NCI-H2196 treated with DMSO at 0.1 percent for 48 hours (cell line): ENCODE data around the gene RNFT2.

Experiments used
- DNase-seq: peaks from one replicate; lab custom pipeline; 2025; ENCODE audit not compliant: unreplicated experiment; lab: John Stamatoyannopoulos, UW

Gene RNFT2

DNA sequence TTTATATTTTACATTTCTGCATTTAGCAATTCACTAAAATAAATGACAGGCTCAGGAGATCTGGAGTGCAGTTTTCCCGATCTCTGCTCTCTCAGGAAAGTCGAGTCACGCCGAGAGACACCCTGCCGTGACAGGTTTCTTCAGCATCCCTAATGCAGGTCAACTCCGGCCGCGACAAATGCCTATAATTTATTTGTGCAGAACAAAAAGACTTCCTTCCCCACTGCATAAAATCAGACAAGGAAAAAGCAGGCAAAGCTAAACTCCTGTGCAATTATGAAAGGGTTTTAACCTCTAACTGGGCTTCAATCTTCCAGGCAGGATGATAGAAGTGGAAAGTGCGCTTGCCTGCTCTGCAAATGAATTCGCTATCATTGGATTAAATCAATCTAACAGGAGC is 28.3 kb upstream of the RNFT2 start:
- no peak for DNase-seq

DNA sequence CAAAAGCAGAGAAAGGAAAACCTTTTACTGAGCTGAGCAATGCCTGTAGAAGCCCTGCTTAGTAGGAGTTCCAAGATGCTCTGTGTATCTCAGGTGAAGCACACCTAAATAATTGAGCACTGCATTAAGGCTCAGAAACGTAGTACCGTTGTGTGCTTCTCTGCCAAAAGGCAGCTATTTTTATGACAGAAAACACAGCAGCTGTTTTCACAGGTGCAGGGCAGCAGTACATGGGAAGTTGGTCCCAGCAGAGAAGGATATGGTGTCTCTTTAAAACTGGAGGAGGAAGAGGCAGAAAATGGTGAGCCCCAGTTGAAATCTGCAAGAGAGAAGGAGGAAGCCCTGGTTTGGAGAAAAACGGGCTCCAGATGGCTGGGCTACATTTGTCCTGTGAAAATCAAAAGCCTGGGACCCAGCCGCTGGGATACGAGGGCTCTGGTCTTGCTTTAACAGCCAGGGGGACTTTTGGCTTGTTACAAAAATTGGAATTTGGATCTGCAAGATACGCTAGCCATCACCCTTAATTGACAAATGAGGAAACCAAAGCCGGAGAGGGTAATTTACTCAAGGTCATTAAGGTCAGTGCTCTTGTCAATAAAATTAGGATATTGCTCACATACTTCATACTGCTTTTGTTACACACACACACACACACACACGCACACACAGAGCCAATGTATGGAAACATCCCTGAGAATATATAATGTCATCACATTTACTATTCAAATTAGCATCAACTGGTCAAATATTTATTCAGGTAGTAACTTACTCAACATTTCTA is 27.6 kb upstream of the RNFT2 start:
- no peak for DNase-seq

DNA sequence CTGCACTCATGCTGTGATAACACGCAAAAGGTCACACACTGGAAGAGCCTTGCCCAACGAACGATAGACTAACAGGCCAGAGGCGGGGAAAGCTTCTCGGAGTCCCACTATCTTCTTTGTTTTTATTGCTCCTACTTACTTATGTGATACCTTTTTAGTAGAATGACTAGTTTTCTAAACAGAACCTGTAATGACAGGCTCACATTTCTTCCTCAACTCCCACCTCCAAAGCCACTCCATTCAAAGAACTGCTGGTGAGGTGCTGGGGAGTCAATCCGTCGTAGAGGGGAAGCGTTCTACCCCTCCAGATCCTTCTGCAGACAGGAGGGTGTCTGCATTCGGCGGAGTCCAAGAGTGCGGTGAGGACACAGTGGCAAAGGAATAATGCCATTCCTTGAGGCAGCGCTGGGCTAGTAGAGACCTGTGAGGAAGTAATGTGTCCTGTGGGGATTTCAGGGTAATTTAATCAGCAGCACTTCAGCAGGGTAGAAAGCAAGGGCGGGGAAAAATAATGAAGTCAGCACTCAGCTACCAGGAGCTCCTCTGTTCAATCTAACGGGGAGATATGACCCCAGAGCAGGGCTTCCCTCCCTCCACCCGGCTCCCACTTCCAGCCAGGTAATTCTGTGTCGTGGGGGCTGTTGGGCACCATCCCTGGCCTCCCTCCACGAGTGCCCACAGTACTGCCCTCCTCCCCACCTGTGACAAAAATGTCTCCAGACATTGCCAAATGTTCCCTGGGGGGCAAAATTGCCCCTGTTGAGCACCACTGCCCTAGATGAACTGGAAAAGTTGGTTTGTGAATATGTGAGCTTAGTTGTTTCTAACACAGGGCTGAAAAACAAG is 25.4 kb upstream of the RNFT2 start:
- no peak for DNase-seq

DNA sequence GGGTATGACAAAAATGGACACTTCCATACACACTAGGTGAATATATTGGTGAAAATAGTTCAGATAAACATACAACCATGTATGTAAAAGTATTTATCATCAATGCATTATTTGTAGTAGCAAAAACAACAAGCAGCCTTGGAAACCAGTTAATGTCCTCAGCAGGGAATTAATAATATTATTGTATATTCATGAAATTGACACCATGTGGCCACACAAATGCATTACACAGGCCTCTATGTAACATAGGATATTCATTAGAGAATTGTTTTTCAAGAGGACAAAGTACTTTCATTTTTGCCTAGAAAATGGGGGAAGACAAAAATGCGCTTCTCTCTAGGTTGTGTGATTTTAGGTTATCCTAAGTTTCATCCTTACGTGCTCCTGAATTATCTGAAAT is 24.6 kb upstream of the RNFT2 start:
- DNase-seq = no peak

DNA sequence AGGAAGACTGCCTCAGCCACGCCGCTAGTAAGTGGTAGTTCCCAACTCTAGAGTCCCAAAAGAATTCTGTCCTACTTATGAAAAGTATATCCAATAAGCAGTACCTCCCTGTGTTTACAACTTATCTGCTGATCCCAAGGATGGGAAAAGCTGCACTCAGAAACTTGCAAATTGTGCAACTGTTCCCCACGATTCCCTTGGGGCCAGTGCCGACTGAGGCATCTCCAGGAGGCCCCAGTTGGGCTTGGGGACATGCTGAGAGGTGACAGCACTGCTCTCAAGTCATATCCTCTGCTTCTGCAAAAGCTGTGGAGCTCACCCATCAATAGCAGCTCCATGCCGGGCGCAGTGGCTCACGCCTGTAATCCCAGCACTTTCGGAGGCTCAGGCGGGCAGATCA is 23.9 kb upstream of the RNFT2 start:
- DNase-seq = no peak

DNA sequence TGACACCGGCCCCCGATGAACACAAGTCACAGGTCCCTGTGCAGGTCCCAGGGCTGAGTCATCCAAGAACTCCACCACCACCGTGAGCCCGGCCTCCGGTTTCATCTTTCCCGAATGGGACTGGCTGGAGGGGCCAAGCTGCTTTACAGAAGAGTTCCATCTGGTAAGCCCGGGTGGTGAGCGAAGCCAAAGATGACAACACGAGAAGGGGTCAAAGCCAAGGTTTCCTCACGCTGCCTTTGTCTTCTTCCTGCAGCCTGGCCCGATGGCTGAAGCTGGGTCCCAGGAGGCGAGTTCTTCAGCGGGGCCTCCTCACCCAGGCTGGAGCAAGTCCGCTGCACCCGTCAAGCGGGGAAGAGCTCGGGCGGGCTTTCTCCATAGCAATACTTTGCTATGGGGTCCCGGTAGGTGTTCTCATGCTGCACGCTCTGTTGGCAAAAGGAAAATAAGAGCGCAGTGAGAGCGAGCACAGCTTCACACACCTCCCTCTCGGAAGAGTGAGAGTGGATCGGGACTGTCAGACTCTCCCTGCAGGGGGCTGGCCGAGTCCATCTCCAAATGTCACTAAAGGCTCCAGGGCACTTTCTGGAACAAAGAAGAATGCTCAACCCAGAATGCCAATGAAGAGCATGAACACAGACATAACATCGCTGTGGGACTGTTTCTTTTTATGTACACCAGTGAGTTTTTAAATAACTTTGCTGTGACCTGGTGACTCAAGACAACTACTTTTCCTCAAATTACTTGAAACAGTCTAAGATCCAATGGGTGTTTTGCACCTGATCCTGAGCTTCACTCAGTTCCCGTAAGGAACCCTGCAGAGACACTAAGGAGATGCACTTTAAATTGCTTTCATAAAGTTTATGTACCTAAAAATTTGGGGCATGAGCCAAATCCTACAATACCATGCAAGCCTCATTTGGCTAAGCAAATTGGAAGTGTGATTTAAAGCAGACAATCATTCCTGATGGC is 20.4 kb upstream of the RNFT2 start:
- no peak for DNase-seq

DNA sequence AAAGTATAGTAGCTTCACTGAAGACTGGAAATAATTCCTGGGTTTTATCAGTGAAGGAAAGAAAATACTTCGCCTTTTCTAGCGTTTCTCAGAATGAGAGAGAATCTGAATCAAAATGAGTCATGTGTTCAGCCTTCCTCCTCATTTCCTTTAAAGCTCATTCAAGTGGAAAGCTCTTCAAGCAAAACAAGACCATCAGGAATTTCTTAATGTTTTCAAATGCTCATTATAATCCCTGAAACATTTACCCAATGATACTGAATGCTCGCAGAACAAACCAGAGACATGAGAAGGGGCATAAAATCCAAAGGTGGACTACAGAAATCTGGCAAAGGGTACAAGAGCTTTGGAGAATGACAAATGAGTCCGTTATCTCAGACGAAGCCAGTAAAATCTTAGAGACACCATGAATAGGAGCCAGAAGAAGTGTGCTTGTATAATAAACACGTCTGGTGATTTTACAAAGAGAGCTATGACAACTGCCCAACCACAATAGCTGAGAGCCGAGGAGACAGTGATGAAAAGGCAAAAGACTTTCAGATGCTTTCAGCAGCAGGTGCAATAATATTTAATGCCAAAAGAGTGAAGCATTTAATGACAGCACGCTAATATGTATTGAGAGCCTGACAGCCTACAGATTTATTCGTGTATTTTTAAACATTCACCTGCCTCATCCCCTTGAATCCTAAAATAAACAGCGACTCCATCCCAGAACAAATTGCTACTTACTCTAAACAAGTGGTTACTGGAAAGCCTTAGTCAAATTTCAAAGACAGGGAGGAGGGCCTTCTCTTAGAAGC is 19.3 kb upstream of the RNFT2 start:
- DNase-seq = no peak

DNA sequence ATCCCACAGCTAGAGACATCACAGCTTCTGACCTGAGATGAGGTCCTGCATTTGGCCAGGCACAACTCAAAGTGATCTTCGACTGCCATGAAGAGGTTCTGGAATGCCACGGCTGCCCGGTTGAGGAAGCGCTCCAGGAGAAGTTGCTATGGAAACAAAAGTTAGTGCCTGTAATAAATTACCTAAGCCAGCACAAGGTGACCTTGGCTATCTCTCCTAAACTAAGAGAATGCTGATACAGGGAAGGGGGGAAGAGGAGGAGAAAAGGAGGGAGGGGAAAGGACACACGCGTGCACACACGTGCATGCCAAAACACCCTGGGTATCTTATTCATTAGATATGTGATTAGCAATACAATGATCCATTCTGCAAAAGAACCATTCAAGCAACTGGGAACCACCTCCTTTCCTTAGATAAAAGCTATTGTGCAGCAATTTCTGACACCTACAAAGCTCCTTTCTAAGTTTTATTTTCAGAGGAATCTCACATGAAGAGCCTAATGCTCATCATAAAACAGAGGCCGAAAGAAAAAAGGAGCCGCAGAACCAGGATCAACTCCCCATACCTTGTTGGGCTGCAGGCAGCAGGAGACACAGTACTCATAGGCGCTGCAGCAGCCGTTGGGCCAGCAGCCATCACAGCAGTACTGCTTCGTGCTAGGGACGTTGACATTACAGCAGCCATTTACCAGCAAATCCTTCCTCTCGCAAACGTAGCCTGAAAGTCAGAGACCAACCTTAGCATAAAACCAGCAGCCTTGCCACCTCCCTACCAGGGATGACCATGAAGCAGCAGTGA is 18.2 kb upstream of the RNFT2 start:
- DNase-seq = no peak

DNA sequence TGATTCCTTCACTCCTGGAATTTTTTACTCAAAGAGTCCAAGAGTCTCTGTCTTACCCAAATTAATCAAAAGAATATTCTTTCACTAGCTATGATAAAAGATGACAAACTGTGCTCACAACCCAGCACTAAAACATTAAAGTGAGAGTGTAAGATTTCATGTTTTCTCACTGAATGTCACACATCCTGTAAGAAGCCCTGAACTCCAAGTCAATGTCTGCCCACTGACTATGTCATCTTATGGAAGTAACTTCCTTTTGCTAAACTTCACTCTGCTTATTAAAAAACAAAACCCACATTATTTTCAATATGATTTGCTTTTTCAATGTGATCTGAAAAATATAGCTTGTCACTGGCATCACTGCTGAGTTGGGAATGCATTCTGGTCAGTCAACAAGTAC is 15.9 kb upstream of the RNFT2 start:
- no peak for DNase-seq

DNA sequence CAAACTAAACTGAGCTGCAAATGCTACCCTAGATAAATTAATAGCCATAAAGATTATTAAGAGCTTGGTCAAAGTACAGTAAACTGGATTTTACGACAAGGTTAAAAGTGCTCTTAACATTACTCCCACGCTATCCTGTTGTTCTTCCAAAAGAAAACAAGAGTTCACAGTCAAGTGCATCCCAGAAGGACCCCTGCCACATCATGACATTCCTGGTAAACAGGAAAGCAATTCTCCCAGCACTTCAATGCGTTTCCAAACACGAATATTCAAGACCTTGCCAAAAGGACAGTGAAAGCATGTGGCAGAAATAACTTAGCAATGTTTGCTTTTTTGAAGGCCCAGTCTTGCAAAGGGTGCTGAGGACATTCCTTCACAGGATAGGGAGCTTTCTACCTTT is 11.4 kb upstream of the RNFT2 start:
- DNase-seq = no peak

DNA sequence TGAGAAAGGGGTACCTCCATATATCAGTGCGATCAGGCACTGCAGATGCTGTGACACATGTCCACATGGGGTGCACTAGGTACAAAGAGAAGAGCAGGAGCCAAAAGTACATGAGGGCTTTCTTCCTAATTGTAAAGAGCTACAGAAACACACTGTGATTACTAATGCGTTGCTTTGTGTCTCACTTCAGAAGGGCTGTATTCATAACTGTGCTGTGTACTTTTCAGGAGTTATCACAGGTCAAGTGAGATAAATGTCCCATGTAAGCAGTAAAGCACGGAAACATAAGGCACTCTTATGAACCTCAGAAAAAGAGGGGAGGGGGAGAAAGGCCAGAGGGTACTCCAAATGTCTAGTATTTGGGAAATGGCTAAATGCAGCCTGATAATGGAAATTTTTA is 10.9 kb upstream of the RNFT2 start:
- no peak for DNase-seq

DNA sequence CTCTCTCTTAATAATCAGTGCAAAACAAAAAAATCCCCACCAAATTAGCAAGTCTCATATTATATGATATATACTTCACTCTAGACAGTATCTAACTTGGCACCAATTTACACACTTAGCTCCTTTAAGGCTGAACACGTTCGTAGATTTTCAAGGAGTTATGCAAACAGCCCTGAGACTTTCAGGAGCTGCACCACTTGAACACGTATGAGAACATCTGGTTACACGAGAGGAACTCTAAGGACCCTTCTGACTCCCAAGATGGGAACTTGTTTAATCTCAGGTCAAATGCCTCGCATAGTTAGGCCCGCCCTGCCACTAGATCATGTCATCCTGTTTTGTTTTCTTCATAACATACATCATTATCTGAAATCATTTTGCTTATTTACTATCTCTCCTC is 10.2 kb upstream of the RNFT2 start:
- DNase-seq = no peak

DNA sequence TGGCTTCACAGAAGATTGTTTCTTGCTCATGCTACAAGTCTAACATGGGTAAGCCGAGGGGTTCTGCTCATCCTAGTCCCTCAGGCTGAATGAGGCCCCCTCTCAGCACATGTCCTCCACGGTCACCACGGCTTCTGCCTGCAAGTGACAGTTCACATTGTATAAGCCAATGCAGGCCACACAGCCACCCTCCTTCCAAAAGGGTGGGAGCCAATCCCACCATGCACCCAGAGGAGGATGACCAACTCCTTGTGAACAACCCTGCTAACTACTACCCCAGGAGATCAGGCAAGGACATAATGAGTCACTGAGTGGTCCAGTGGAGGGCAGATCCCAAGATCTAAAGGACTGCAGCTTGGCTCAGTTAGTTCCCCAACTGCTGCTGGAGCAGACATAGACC is 6.3 kb upstream of the RNFT2 start:
- DNase-seq = no peak

DNA sequence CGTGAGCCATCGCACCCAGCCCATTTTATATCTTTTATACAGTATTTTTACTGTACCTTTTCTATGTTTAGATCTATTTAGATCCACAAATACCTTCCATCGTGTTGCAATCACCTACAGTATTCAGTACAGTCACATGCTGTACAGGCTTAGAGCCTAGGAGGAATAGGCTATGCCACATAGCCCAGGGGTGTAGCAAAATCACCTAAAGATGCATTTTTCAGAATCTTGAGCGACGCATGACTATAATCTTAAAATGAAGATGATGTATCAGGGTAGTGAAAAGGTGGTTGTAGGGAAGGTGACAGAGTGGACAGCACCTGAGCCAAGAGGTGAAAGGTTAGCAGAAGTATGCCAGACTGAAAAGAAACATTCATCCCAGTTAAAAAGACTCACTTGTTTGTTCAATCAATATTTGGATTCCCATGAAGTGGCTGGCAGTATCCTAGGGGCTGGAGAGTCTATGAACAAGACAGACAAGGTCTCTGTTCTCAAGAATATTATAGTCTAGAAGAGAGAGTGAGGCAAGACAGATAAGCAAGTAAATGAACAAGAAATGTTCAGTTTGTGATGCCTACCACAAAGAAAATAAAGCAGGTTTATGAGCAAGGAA is 3.9 kb upstream of the RNFT2 start:
- DNase-seq = no peak

DNA sequence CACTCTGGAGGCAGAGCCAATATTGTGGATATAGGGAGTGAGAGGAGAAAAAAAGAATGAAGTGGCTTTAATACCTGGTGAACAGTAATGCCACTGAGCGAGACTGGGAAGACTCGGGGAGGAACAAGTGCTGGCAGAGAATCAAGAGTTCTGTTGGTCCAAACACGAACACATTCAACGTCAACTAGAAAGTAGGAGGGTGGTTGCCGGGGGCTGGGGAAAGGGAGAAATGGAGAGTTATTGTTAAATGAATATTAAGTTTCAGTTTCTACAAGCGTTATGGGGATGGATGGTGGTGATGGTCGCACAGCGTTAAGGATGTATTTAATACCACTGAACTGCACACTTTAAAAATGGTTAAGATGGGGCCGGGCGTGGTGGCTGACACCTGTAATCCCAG is 3.0 kb upstream of the RNFT2 start:
- DNase-seq = no peak

DNA sequence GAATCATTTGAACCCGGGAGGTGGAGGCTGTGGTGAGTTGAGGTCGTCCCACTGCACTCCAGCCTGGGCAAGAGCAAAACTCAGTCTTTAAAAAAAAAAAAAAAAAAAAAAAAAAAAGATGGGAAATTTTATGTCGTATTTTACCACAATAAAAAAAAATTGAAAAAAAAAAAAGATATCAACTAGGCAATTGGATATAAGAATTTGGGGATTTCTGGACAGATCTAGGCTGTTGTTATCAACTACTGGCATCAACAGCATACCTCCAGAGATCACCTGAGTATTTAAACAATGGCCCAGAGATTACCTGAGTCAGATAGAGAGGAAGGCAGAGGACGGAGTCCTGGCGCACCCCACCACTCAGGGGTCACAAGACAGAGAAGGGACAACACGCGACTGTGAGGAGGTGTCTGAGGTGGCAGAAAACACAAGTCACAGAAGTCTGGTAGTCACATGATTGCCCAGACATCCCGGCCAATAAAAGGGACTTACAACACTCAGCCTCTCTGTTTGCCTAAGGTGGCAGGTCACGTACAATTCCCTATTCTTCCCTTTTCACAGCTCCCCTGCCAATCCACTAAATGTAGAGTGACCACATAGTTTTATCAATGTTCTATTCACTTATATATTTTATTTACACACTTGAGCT is 2.0 kb upstream of the RNFT2 start:
- DNase-seq = no peak

DNA sequence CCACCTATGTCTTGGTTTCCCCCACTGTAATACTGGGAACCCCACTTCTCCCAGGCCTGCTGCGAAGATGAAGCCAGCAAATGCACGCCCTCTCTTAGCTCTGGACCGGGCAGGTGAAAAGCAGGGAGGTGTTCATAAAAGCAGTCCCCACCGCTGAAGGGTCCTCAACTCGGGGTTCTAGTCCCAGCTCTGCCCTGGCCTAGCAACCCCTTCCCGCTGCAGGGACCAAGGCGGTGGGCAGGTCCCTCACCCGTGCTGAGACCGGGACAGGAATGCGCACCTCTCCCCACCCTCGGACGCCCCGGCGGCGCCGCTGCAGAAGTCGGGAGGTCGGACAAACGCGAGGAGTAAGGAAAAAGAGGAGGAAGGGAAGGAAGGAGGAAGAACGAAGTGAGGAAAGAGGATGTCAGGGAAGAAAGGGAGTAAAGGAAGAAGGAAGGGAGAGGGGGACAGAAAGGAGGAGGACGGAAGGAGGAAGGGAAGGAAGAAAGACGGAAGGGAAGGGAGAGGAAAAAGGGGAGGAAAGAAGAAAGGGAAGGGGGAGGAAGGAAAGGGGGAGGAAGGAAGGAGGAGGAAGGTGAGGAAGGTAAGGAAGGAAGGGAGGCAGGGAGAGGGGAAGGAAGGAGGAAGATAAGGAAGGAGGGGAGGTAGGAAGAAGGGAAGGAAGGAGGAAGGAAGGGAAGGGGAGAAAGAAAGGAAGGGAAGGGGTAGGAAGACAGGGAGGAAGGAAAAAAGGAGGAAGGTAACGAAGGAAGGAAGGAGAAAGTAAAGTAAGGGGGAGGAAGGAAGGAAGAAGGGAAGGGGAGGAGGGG is 947 bp upstream of the RNFT2 start:
- no peak for DNase-seq

DNA sequence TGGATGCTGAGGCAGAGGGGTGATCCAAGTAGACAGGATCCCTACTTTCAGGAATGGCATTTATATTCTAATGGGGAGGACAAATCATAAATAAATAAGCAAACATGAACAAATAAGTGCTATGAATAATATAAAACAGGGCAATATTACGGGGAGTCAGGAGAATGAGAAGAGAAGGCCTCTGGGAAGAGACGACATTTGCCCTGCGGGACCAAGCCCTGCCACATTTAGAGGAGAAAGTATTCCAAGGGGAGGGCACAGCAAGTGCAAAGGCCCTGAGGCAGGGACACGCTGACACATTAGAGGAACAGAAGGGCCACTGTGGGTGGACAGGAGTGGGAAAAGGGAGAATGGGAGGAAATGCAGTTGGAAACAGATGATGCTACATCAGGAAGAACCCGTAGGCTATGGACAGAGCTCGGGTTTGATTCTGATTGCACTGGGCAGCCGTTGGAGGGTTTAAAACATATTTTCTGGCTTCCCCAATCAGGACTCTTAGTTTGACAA is 1.3 kb downstream of the RNFT2 start:
- DNase-seq = no peak
